ENCODE data around the gene SELENOT. TPM values are rescaled to one million over a fixed set of nuclear protein-coding genes. Genes with fewer than 3 reads are reported as not detected.
A peak's percentile ranks its signal among the peaks of the same experiment; 100 is the strongest.

The SELENOT gene
- total RNA-seq, 2 donors from 2014 or later: 84.6 to 87.9 TPM

DNA sequence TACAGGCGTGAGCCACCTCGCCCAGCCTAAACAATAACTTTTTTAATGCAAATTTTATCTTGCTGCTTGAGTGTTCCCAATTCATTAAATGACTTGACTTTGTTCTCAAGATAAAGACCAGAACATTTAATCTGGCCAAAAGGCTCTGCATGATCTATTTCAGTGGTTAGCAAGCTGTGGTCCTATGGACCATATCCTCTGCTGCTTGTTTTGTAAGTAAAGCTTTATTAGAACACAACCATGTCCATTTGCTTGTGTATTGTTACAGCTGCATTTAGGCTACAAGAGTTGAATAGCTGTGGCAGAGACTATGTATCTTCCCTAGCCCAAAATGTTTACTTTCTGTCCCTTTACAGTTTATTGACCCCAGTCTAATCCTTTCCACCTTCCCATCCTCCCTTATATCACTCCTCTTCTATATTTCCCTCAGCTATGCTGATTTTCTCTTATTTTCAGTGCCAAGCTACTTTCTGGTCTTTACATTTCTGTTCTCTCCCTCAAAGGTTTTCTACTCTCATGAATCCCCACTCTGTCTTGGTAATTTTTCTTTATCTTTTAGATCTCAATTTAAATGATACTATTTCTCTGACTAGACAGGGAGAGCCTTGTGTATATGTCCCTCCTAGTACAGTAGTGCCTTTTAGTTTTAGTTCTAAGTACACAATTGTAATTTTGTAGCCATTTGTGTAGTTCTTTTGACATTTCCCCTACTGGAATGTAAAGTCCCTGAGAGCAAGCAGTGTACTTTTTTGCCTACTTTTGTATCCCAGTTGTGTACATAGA is 23.2 kb downstream of the SELENOT start:
- Mint-ChIP-seq H3K27ac (no peak overlapping the region), H3K36me3 (peaks cover 5 to 31% of the 10 kb centered on the region in 2 donors), H3K9me3 (no peaks in the 10 kb centered on the region)
- DNase-seq (ENCODE audit: low spot score in 2 of 2) (no peak), ATAC-seq (no peak)

DNA sequence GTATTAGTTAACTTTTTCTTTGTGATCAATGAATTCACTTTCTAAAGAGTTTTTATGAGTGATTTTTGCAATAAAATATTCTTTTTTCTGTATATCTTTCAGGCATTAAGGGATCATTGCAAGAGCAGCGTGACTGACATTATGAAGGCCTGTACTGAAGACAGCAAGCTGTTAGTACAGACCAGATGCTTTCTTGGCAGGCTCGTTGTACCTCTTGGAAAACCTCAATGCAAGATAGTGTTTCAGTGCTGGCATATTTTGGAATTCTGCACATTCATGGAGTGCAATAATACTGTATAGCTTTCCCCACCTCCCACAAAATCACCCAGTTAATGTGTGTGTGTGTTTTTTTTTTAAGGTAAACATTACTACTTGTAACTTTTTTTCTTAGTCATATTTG is 24.4 kb downstream of the SELENOT start:
- Mint-ChIP-seq H3K36me3 (peaks cover 5 to 31% of the 10 kb centered on the region in 2 donors), H3K9me3 (no peaks in the 10 kb centered on the region), H3K27ac (no peak overlapping the region)
- ATAC-seq (no peak), DNase-seq (ENCODE audit: low spot score in 2 of 2) (no peak)

DNA sequence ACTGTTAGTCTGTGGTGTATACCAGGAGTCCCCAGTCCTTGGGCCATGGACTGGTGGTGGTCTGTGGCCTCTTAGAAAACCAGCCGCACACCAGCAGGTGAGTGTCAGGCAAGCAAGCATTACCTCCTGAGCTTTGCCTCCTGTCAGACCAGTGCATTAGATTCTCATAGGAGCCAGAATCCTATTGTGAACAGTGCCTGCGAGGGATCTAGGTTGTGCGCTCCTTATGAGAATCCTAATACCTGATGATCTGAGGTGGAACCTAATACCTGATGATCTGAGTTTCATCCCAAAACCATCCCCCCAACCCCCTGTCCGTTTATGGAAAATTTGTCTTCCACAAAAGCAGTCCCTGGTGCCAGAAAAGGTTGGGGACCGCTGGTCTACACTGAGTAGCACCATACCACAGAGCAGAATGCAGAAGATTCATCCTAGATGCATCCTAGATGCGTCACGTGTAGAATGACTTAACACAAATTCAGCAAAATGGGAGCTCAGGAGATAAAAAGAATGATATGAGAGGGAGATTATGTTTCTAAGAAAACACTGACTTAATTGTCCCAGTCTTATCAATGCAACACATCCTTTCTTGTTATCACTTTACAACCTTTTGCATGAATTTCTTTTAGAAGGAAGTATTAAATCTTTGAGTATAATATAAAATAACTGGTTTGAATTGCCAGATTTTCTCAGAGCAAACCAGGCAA is 28.5 kb downstream of the SELENOT start:
- no peak for ATAC-seq

DNA sequence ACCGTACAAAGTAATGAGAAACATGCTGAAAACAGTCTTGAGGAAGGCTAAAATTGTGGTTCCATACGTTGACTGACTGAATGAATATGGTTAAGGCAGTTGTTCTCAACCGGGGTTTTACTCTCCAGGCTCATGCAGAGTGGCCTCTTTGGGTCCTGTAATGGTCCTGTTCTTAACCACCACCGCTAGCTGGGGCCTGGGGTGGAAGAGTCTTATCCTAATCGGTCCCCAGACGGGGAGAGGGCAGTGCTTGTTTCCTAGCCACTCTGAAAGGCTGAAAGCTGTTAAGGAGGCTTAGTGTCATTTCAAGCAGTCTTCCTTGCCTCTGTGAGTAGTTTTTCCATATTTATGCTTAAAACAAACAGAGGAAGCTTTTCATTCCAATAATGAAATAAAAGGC is 32.0 kb downstream of the SELENOT start:
- Mint-ChIP-seq H3K27ac (peak overlapping the region in 1 of 2 donors; percentile 72), H3K36me3 (peaks cover 0 to 5% of the 10 kb centered on the region in 2 donors)
- no peak for ATAC-seq

More for the DNA sequence above, 28.5 kb downstream of the SELENOT start:
- Mint-ChIP-seq H3K36me3 (peaks cover 0 to 19% of the 10 kb centered on the region in 2 donors), H3K27ac (no peak overlapping the region), H3K9me3 (no peaks in the 10 kb centered on the region)
- no peak for DNase-seq (ENCODE audit: low spot score in 2 of 2)

DNA sequence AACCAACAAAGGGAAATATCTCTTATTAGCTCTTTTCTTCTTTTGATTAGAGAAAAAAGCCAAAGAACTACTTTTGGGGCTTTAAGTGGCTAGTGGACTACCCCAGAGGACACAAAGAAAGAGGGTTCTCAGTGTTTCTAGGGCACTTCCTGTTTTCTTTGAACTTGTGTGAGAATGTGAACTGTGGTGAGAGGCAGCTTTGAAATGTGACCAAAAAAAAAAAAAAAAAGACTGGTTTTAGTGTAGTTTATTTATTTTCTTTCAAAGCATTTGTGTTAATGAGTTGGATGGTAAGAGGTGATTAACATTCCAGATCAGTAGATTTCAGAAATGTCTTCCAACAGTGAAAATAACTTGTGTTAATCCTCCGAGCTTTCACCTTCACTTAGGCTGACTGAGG is 32.4 kb downstream of the SELENOT start:
- ATAC-seq (peak; percentile 44 to 56), DNase-seq (ENCODE audit: low spot score in 2 of 2) (no peak)
- Mint-ChIP-seq H3K36me3 (peaks cover 0 to 3% of the 10 kb centered on the region in 2 donors), H3K27ac (peak overlapping the region; percentile 10 to 72), H3K9me3 (no peaks in the 10 kb centered on the region)

More for the DNA sequence above, 32.0 kb downstream of the SELENOT start:
- H3K9me3 Mint-ChIP-seq: no peaks in the 10 kb centered on the region
- no peak for DNase-seq (ENCODE audit: low spot score in 2 of 2)

DNA sequence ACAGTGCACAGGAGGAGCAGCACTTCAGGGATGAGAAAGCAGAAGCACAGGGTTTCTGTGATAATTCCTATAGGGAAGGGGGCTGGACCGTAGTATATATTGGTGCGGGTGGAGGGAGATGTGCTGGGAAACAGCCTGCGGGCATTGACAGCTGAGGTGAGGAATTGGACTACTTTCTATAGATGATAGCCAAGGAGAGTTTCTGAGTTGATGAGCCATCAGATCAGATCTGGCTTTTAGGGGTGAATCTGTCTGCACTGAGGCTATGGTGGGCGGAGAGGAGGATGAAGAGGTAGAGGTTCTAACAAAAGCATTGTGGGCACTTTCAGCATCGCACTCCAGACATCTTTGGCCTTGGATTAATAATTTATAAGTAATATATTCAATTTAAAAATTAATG is 33.1 kb downstream of the SELENOT start:
- Mint-ChIP-seq H3K9me3 (no peaks in the 10 kb centered on the region), H3K27ac (no peak overlapping the region), H3K36me3 (no peaks in the 10 kb centered on the region)
- ATAC-seq (no peak), DNase-seq (ENCODE audit: low spot score in 2 of 2) (no peak)

DNA sequence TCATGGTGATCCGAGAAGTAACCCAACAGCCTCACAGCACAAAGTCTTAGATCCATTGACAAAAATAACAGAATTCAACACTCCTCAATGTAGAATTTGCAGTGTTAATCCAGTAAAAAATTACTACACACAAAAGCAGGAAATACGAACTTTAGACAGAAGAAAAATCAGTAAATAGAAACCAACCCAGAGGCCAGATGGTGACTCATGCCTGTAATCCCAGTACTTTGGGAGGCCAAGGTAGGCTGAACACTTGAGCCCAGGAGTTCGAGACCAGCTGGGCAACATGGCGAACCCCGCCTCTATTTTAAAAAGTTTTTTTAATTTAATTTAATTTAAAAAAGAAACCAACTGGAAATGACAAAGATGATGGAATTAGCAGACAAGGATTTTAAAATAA is 36.1 kb downstream of the SELENOT start:
- Mint-ChIP-seq H3K9me3 (no peaks in the 10 kb centered on the region), H3K27ac (no peak overlapping the region), H3K36me3 (no peaks in the 10 kb centered on the region)
- ATAC-seq (no peak), DNase-seq (ENCODE audit: low spot score in 2 of 2) (no peak)

DNA sequence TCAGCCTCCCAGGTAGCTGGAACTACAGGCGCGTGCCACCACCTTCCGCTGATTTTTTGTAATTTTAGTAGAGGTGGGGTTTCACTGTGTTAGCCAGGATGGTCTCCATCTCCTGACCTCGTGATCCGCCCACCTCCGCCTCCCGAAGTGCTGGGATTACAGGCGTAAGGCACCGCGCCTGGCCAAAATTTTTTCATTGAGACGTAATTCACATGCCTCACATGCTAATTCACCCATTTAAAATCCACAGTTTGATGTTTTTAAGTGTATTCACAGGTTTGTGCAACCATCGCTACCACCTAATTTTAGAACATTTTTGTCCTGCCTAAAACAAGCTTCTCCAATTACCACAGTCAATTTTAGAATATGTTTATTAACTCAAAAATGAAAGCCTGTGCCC is 37.1 kb downstream of the SELENOT start:
- no peaks in the 10 kb centered on the region for H3K9me3 Mint-ChIP-seq
- no peaks in the 10 kb centered on the region for H3K36me3 Mint-ChIP-seq
- no peak overlapping the region for H3K27ac Mint-ChIP-seq
- DNase-seq (ENCODE audit: low spot score in 2 of 2) (no peak), ATAC-seq (no peak)

DNA sequence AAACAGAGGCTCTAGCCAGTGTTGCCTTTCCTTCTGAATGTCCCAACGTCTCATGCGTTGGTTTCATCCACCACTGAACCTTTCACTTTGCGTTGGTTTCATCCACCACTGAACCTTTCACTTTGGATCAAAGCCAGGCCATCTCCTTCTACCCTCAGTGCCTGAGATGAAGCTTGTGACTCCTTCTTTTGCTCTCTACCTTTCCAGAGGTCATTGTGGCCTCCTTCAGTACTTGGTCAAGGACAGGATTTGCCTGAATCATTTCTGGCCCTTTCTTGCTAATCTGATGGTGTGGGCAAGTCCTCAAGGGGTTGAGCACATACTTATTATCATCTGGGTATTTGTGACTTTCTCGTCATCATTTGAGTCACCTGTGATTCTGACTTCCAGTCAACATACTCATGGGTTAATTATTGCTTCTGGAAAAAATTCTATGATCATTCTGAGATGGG is 50.0 kb downstream of the SELENOT start:
- no peak overlapping the region for H3K27ac Mint-ChIP-seq
- H3K36me3 Mint-ChIP-seq: no peaks in the 10 kb centered on the region
- peaks cover 0 to 8% of the 10 kb centered on the region in 2 donors for H3K9me3 Mint-ChIP-seq
- ATAC-seq: peak; percentile 64 to 70
- no peak for DNase-seq (ENCODE audit: low spot score in 2 of 2)

DNA sequence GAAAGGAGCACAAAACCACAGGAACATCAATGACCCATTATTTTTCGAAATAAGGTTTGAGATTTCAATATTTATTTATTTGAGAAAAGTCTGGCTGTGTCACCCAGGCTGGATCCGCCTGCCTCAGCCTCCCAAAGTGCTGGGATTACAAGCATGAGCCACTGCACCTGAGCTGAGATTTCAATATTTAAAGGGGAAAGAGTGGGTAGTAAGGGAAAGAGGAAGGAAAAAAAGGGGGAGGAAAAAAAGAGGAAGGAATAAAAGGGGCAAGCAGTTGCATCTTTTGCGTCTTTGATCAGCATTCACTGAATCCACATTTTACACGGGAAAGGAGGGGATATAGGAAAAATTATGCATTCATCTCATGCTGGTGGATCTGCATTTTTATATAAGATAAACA is 53.2 kb downstream of the SELENOT start:
- Mint-ChIP-seq H3K36me3 (no peaks in the 10 kb centered on the region), H3K9me3 (peaks cover 0 to 8% of the 10 kb centered on the region in 2 donors), H3K27ac (no peak overlapping the region)
- DNase-seq (ENCODE audit: low spot score in 2 of 2) (no peak), ATAC-seq (no peak)

DNA sequence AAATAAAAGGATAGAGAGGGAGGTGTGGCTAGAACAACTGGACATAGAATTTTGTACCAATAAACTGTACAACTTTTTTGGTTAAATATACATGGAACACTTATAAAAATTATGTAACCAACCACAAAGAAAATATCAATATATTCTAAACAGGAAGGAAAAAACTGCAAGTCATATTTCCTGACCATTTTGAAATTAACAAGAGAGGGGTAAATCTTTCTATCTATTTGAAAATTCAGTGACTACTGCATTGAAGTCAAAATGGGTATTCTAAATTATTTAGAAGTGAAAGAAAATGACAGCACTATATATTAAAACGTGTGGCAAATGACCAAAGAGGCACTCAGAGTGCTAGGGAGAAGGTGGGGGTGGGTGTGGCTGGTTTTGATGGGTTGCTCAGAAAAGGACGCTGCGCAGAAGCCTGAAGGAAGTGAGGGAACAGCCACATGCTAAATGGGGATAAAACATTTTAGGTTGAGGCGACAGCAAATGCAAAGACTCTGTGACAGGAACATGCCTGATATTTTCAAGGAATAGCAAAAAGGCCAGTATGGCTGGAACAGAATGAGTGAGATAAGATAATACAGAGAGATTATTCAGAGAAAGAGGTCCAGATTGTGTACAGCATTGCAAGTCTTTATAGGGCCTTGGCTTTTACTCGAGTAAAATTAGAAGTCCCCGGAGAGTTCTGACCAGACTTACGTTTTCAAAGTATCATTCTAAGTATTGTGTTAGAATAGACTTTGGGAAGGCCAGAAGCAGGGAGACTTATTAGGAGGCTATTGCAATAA is 59.5 kb downstream of the SELENOT start:
- Mint-ChIP-seq H3K36me3 (no peaks in the 10 kb centered on the region), H3K27ac (no peak overlapping the region), H3K9me3 (no peaks in the 10 kb centered on the region)
- DNase-seq (ENCODE audit: low spot score in 2 of 2) (no peak), ATAC-seq (no peak)

DNA sequence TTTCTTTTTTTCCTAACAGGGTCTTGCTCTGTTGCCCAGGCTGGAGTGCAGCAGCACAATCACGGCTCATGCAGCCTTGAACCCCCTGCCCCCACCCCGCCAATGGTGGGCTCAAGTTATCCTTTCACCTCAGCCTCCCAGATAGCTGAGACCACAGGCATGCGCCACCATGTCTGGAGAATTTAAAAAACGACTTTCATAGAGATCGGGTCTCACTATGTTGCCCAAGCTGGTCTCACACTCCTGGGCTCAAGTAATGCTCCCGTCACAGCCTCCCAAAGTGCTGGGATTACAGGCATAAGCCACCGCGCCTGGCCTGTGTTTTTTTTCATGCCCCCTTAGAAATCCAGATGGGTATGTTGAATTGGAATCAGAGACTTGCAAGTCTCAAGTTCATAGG is 60.3 kb downstream of the SELENOT start:
- no peaks in the 10 kb centered on the region for H3K36me3 Mint-ChIP-seq
- ATAC-seq: no peak
- no peak for DNase-seq (ENCODE audit: low spot score in 2 of 2)
- H3K27ac Mint-ChIP-seq: no peak overlapping the region
- no peaks in the 10 kb centered on the region for H3K9me3 Mint-ChIP-seq

DNA sequence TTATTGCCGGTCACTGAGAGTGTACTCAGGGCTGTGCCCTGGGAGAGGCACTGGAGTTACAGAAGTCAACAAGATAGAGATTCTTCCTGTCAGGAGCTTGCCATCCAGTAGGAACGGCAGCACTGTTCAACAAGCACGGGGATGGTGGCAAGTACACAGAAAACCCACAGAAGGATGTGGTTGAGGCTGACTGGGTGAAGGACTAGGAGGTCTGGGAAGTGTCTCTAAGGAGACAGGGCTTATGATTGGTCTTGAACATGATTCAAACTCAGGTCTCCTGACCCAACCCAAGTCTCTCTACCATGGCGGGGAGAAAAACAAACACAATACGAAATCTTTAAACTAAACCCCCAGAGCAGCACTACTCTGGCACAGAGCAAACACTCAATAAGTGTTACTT is 63.0 kb downstream of the SELENOT start:
- no peaks in the 10 kb centered on the region for H3K36me3 Mint-ChIP-seq
- DNase-seq (ENCODE audit: low spot score in 2 of 2) (no peak), ATAC-seq (peak in 1 of 2 donors; percentile 22)
- no peak overlapping the region for H3K27ac Mint-ChIP-seq
- H3K9me3 Mint-ChIP-seq: no peaks in the 10 kb centered on the region

DNA sequence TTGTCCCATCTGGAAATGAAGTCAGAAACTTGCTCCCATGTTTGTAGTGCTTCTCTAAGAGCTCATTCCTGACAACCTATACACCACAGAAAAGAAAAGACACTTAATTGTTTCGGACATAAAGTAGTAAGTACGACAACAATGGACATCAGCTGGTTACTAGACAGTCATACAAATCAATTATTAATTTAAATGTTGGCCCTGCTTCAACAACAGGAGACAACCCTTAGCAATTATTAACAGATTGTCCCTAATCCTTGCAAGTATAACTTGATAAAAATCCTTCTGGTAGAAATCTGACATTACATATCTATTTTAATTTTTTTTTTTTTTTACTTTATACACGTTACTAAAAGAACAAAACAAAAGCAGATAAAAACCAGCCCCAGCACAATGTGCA is 70.8 kb downstream of the SELENOT start:
- DNase-seq (ENCODE audit: low spot score in 2 of 2) (no peak), ATAC-seq (no peak)
- Mint-ChIP-seq H3K27ac (no peak overlapping the region), H3K9me3 (peaks cover 9 to 11% of the 10 kb centered on the region in 2 donors), H3K36me3 (peaks cover 8 to 18% of the 10 kb centered on the region in 2 donors)

DNA sequence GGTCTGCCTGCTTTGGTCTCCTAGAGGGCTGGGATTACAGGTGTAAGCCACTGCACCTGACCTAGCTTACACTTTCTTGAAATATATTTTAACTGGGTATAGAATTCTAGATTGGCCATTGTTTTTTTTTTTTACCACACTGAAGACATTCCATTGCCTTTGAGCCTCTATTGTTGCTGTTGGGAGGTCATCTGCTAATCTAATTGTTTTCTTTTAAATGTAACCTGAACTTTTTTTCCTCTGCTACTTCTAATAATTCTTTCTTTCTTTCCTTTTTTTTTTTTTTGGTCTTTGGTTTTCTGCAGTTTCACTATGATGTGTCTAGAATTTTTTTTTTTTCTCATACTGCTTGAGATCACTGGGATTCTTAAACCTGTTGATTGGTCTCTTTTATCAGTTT is 72.5 kb downstream of the SELENOT start:
- no peak for ATAC-seq
- no peak overlapping the region for H3K27ac Mint-ChIP-seq
- DNase-seq (ENCODE audit: low spot score in 2 of 2): no peak
- H3K36me3 Mint-ChIP-seq: peaks cover 8 to 18% of the 10 kb centered on the region in 2 donors
- peaks cover 9 to 11% of the 10 kb centered on the region in 2 donors for H3K9me3 Mint-ChIP-seq

Data from activated naive CD4-positive, alpha-beta T cell treated with anti-CD3 and anti-CD28 coated beads, Interleukin-2, amount 50 U/mL, for 72 hours (primary cell).